HCT116 (cell line): ENCODE results near the gene KCNB1. TPM values are rescaled to one million over a fixed set of nuclear protein-coding genes. Genes with fewer than 3 reads are reported as not detected.

Experiments
- ATAC-seq: fragments of 200-7000 bp; cut with Tn5 transposase; 2 replicates; pipeline ENCODE4 v1.9.1; 2020; ENCODE audit warnings: mild to moderate bottlenecking, moderate library complexity
- BruUV-seq: library from RNA; stranded (reverse); fragments of 400-500 nt; replicated peaks from 2 replicates; lab custom pipeline; 2021; lab: Mats Ljungman, UMichigan
- CTCF ChIA-PET: fragments of 300-600 bp; sonication (Branson Sonifier 250); formaldehyde crosslinking; loops from one replicate; lab custom pipeline; 2021; ENCODE audit warnings: antibody characterized with exemption; lab: Charles Lee
- POLR2A ChIA-PET: fragments of 300-600, 350-600 bp; sonication (Branson Sonifier 250); formaldehyde crosslinking; loops from one replicate; lab custom pipeline; 2021; ENCODE audit warnings: antibody characterized with exemption; lab: Charles Lee
- RAD21 ChIA-PET, 2 experiments: fragments of 300-600 bp; sonication (Branson Sonifier 250); formaldehyde crosslinking; loops; one replicate each; lab custom pipeline; 2023; ENCODE audit warnings: low total read pairs in 2 of 2; ENCODE audit not compliant: uncharacterized antibody in 2 of 2, unreplicated experiment in 2 of 2, low non-redundant PET in 1 of 2; lab: Charles Lee
- DNase-seq: peaks from one replicate; pipeline ENCODE4 v3.0.0-alpha.2; 2010; ENCODE audit warnings: low read depth, low spot score
- H2AFZ ChIP-seq: fragments of 200-600 bp; shearing (Covaris generic), sonication (generic); 2 replicates; pipeline ENCODE4 v1.6.1; 2017; ENCODE audit warnings: low read depth, mixed run types, mixed read lengths, antibody characterized with exemption, low read length; ENCODE audit not compliant: poor library complexity, severe bottlenecking
- H3K27ac ChIP-seq: 2 replicates; pipeline ENCODE4 v1.5.1; 2012; ENCODE audit warnings: low read depth, low read length
- H3K27me3 ChIP-seq: fragments of 200-600 bp; sonication (generic); 2 replicates; pipeline ENCODE4 v1.6.1; 2016; ENCODE audit warnings: mixed run types, low read length, mixed read lengths; ENCODE audit not compliant: insufficient read depth
- H3K36me3 ChIP-seq, 2 experiments: fragments of 200-500 bp in 1 of 2; fragments of 200-600 bp in 1 of 2; sonication (Bioruptor generic) in 1 of 2; sonication (generic) in 1 of 2; 2 replicates each; pipeline versions ENCODE4 v1.5.1 to v1.6.1; 2014 to 2016; ENCODE audit warnings: low read length in 2 of 2, inconsistent platforms in 1 of 2, mixed read lengths in 1 of 2, mixed run types in 1 of 2; ENCODE audit not compliant: insufficient read depth in 2 of 2, control insufficient read depth in 1 of 2
- H3K4me1 ChIP-seq, 2 experiments: fragments of 200-600 bp in 1 of 2; sonication (generic) in 1 of 2; 2 replicates each; pipeline versions ENCODE4 v1.5.1 to v1.6.1; 2012 to 2017; ENCODE audit warnings: low read length in 2 of 2, inconsistent platforms in 1 of 2, mild to moderate bottlenecking in 1 of 2, mixed read lengths in 1 of 2, mixed run types in 1 of 2, moderate library complexity in 1 of 2; ENCODE audit not compliant: insufficient read depth in 2 of 2, control insufficient read depth in 1 of 2
- H3K4me2 ChIP-seq: fragments of 200-600 bp; sonication (generic); 2 replicates; pipeline ENCODE4 v1.6.1; 2017; ENCODE audit warnings: mixed run types, low read length, mixed read lengths
- H3K4me3 ChIP-seq, 2 experiments: fragments of 200-600 bp in 1 of 2; sonication (generic) in 1 of 2; replicated peaks in 1 of 2; 2 replicates each; pipeline ENCODE4 v1.5.1; 2011 to 2016; ENCODE audit warnings: low read length in 2 of 2, control low read depth in 1 of 2, low read depth in 1 of 2, mild to moderate bottlenecking in 1 of 2, mixed read lengths in 1 of 2, mixed run types in 1 of 2
- H3K79me2 ChIP-seq: fragments of 200-600 bp; sonication (generic); 2 replicates; pipeline ENCODE4 v1.6.1; 2017; ENCODE audit warnings: mild to moderate bottlenecking, mixed run types, low read length, moderate library complexity, mixed read lengths; ENCODE audit not compliant: insufficient read depth
- H3K9ac ChIP-seq: fragments of 200-600 bp; sonication (generic); 2 replicates; pipeline ENCODE4 v1.6.1; 2016; ENCODE audit warnings: low read length, mixed read lengths
- H3K9me2 ChIP-seq: fragments of 200-600 bp; sonication (generic), shearing (Covaris generic); 2 replicates; pipeline ENCODE4 v1.6.1; 2017; ENCODE audit warnings: mixed run types, mild to moderate bottlenecking, moderate library complexity; ENCODE audit not compliant: insufficient read depth
- H3K9me3 ChIP-seq, 2 experiments: fragments of 200-500 bp in 1 of 2; fragments of 200-600 bp in 1 of 2; sonication (Bioruptor generic) in 1 of 2; sonication (generic) in 1 of 2; 2 replicates each; pipeline ENCODE4 v1.6.1; 2014 to 2017; ENCODE audit warnings: low read length in 2 of 2, mixed read lengths in 2 of 2, inconsistent platforms in 1 of 2, low read depth in 1 of 2, mild to moderate bottlenecking in 1 of 2, mixed run types in 1 of 2, moderate library complexity in 1 of 2; ENCODE audit not compliant: control insufficient read depth in 1 of 2, insufficient read depth in 1 of 2
- H4K20me1 ChIP-seq: fragments of 200-600 bp; sonication (generic), shearing (Covaris generic); 2 replicates; pipeline ENCODE4 v1.6.1; 2017; ENCODE audit warnings: mixed run types, mild to moderate bottlenecking, moderate library complexity; ENCODE audit not compliant: insufficient read depth
- CEBPB ChIP-seq: IDR thresholded peaks from 2 replicates; pipeline ENCODE4 v1.6.1; 2012; ENCODE audit warnings: low read depth
- ELF1 ChIP-seq: IDR thresholded peaks from 2 replicates; pipeline ENCODE4 v1.6.1; 2012; ENCODE audit warnings: low read depth, borderline replicate concordance
- EZH2phosphoT487 ChIP-seq: fragments of 200-600 bp; IDR thresholded peaks from 2 replicates; pipeline ENCODE4 v1.6.1; 2018; ENCODE audit warnings: antibody characterized with exemption, borderline replicate concordance
- FOSL1 ChIP-seq: IDR thresholded peaks from 2 replicates; pipeline ENCODE4 v1.6.1; 2012; ENCODE audit warnings: low read depth
- JUND ChIP-seq: IDR thresholded peaks from 2 replicates; pipeline ENCODE4 v1.6.1; 2012
- POLR2A ChIP-seq: IDR thresholded peaks from 2 replicates; pipeline ENCODE4 v1.7.0; 2011; ENCODE audit warnings: borderline replicate concordance; ENCODE audit not compliant: insufficient read depth, insufficient read length; ENCODE audit errors: extremely low read depth
- POLR2AphosphoS5 ChIP-seq: IDR thresholded peaks from 2 replicates; pipeline ENCODE4 v1.6.1; 2011; ENCODE audit warnings: mild to moderate bottlenecking, low read depth, low read length, moderate library complexity
- RAD21 ChIP-seq: IDR thresholded peaks from 2 replicates; pipeline ENCODE4 v1.6.1; 2012; ENCODE audit warnings: low read depth, mild to moderate bottlenecking
- SIN3A ChIP-seq: IDR thresholded peaks from 2 replicates; pipeline ENCODE4 v1.6.1; 2012; ENCODE audit warnings: low read depth
- YY1 ChIP-seq: IDR thresholded peaks from 2 replicates; pipeline ENCODE4 v1.6.1; 2011; ENCODE audit warnings: low read length, low read depth, moderate library complexity, mild to moderate bottlenecking; ENCODE audit not compliant: insufficient replicate concordance; ENCODE audit errors: extremely low read depth
- ZFX ChIP-seq: fragments of 450-650 bp; IDR thresholded peaks from 2 replicates; pipeline ENCODE4 v1.6.1; 2017
- ZNF274 ChIP-seq: fragments of 200-500 bp; sonication (Bioruptor generic); IDR thresholded peaks from 2 replicates; pipeline ENCODE4 v1.6.1; 2014; ENCODE audit warnings: mild to moderate bottlenecking, low read depth, low read length, inconsistent platforms
- intact Hi-C: fragments of 100-400 bp; cut with micrococcal nuclease; formaldehyde crosslinking; loops from 2 replicates; pipeline ENCODE4 v1.10.0; 2022
- total RNA-seq: library from RNA; stranded (reverse); gene quantifications from one replicate; pipeline ENCODE4 v1.2.1, GENCODE V29; 2021; ENCODE audit not compliant: unreplicated experiment
- TF ChIP-seq, protein P1 (sequence below): IDR thresholded peaks from 2 replicates; pipeline ENCODE4 v1.6.1; 2012; ENCODE audit warnings: low read depth
- TF ChIP-seq, protein P2 (sequence below): IDR thresholded peaks from 2 replicates; pipeline ENCODE4 v1.6.1; 2012
- TF ChIP-seq, protein P3 (sequence below), 3 experiments: fragments of 200-600 bp in 1 of 3; sonication (generic) in 1 of 3; IDR thresholded peaks in 2 of 3; conservative IDR thresholded peaks in 1 of 3; 2 replicates each; pipeline ENCODE4 v1.5.1; 2012 to 2017; ENCODE audit warnings: low read depth in 2 of 3, low read length in 2 of 3, antibody characterized with exemption in 1 of 3, borderline replicate concordance in 1 of 3, control low read depth in 1 of 3, mild to moderate bottlenecking in 1 of 3, mixed read lengths in 1 of 3, mixed run types in 1 of 3, moderate library complexity in 1 of 3; ENCODE audit not compliant: insufficient read depth in 1 of 3
- TF ChIP-seq, protein P4 (sequence below): IDR thresholded peaks from 2 replicates; pipeline ENCODE4 v1.6.1; 2012

KCNB1 gene
- total RNA-seq, 1 experiment from 2014 or later: 0.79 TPM

DNA sequence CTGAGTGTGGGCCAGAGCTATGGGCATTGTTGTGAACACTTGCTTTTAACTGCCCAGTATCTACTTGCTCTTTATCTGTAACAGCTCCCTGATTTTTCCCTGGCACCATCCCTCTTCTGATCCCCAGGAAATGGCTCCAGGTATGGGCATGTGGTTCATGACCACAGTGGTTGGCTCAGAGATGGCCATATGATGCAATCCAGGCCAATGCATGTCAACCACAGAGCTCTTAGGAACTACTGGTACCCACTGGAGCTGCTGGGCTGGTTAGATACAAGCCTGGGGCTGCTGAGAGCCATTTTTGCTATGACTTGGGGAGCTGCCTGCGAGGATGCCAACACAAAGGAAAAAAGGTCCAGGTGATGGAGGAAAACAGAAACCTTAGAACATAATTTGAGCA lies 55.6 kb downstream of the KCNB1 start:
- ATAC-seq: no peak
- POLR2A ChIA-PET: no interaction called here
- RAD21 ChIA-PET: no interaction called here
- H3K79me2 ChIP-seq: no peaks in the 10 kb centered on the region
- H3K9ac ChIP-seq: no peak overlapping the region
- CTCF ChIA-PET: no interaction called here
- H3K27ac ChIP-seq: no peak overlapping the region
- H3K4me3 ChIP-seq: no peak overlapping the region
- H3K9me2 ChIP-seq: no peaks in the 10 kb centered on the region
- H2AFZ ChIP-seq: no peak overlapping the region
- H3K36me3 ChIP-seq: no peaks in the 10 kb centered on the region
- TF ChIP-seq POLR2A (no peak), CEBPB (peak; percentile 53; the same call in 1 of the 2 replicates), EZH2phosphoT487 (no peak), JUND (no peak)
- intact Hi-C loops: no loop called here
- no peak for DNase-seq
- no peaks in the 10 kb centered on the region for H3K9me3 ChIP-seq
- H4K20me1 ChIP-seq: no peaks in the 10 kb centered on the region
- peaks cover 13% of the 10 kb centered on the region; the same call in 1 of the 2 replicates for H3K27me3 ChIP-seq
- no TSS peak for BruUV-seq
- no peaks in the 10 kb centered on the region for H3K4me1 ChIP-seq
- no peak overlapping the region for H3K4me2 ChIP-seq

DNA sequence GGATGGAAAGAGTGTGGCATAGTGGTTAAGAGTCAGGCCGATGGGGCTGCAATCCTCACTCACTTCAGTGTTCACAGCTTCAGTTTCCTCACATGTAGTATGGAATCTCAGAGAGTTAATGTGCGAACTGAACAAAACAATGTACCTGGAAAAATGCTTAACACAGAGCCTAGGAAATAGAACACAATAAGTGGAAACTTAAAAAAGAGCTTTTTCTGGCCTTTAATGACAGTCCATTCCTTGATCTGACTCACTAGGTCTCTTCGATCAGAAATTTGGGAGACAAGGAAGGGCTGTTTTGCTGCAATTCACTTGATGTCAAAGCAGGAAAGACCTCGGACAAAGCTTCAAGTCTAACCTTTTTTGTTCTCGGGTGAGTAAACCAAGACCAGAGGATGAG lies 56.1 kb downstream of the KCNB1 start:
- Histone ChIP-seq H2AFZ (no peak overlapping the region), H3K27me3 (peaks cover 9% of the 10 kb centered on the region; the same call in 1 of the 2 replicates), H3K9me3 (no peaks in the 10 kb centered on the region), H3K9ac (no peak overlapping the region), H3K79me2 (no peaks in the 10 kb centered on the region), H3K4me1 (no peaks in the 10 kb centered on the region), H4K20me1 (no peaks in the 10 kb centered on the region), H3K4me3 (no peak overlapping the region), H3K27ac (no peak overlapping the region), H3K9me2 (no peaks in the 10 kb centered on the region), H3K4me2 (no peak overlapping the region), H3K36me3 (no peaks in the 10 kb centered on the region)
- ChIA-PET RAD21 (no interaction called here), CTCF (no interaction called here), POLR2A (no interaction called here)
- BruUV-seq: no TSS peak
- intact Hi-C loops: no loop called here
- DNase-seq (no peak), ATAC-seq (no peak)
- no peak for TF ChIP-seq ELF1
- TF ChIP-seq EZH2phosphoT487: no peak
- TF ChIP-seq, protein P1, sequence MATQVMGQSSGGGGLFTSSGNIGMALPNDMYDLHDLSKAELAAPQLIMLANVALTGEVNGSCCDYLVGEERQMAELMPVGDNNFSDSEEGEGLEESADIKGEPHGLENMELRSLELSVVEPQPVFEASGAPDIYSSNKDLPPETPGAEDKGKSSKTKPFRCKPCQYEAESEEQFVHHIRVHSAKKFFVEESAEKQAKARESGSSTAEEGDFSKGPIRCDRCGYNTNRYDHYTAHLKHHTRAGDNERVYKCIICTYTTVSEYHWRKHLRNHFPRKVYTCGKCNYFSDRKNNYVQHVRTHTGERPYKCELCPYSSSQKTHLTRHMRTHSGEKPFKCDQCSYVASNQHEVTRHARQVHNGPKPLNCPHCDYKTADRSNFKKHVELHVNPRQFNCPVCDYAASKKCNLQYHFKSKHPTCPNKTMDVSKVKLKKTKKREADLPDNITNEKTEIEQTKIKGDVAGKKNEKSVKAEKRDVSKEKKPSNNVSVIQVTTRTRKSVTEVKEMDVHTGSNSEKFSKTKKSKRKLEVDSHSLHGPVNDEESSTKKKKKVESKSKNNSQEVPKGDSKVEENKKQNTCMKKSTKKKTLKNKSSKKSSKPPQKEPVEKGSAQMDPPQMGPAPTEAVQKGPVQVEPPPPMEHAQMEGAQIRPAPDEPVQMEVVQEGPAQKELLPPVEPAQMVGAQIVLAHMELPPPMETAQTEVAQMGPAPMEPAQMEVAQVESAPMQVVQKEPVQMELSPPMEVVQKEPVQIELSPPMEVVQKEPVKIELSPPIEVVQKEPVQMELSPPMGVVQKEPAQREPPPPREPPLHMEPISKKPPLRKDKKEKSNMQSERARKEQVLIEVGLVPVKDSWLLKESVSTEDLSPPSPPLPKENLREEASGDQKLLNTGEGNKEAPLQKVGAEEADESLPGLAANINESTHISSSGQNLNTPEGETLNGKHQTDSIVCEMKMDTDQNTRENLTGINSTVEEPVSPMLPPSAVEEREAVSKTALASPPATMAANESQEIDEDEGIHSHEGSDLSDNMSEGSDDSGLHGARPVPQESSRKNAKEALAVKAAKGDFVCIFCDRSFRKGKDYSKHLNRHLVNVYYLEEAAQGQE: no peak
- no peak for TF ChIP-seq SIN3A
- no peak for TF ChIP-seq POLR2AphosphoS5
- TF ChIP-seq JUND: no peak
- TF ChIP-seq, protein P2, sequence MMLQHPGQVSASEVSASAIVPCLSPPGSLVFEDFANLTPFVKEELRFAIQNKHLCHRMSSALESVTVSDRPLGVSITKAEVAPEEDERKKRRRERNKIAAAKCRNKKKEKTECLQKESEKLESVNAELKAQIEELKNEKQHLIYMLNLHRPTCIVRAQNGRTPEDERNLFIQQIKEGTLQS: no peak
- TF ChIP-seq ZFX: no peak
- TF ChIP-seq, protein P3, sequence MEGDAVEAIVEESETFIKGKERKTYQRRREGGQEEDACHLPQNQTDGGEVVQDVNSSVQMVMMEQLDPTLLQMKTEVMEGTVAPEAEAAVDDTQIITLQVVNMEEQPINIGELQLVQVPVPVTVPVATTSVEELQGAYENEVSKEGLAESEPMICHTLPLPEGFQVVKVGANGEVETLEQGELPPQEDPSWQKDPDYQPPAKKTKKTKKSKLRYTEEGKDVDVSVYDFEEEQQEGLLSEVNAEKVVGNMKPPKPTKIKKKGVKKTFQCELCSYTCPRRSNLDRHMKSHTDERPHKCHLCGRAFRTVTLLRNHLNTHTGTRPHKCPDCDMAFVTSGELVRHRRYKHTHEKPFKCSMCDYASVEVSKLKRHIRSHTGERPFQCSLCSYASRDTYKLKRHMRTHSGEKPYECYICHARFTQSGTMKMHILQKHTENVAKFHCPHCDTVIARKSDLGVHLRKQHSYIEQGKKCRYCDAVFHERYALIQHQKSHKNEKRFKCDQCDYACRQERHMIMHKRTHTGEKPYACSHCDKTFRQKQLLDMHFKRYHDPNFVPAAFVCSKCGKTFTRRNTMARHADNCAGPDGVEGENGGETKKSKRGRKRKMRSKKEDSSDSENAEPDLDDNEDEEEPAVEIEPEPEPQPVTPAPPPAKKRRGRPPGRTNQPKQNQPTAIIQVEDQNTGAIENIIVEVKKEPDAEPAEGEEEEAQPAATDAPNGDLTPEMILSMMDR (IDR thresholded peaks at IDR 0.05 in 2 of 3, conservative IDR thresholded peaks at IDR 0.05 in 1 of 3; ENCODE audit: borderline replicate concordance in 1 of 3, insufficient read depth in 1 of 3, low read depth in 2 of 3, low read length in 2 of 3): no peak
- TF ChIP-seq, protein P4, sequence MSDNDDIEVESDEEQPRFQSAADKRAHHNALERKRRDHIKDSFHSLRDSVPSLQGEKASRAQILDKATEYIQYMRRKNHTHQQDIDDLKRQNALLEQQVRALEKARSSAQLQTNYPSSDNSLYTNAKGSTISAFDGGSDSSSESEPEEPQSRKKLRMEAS: no peak
- no peak for TF ChIP-seq ZNF274
- no peak for TF ChIP-seq YY1
- no peak for TF ChIP-seq POLR2A
- no peak for TF ChIP-seq CEBPB
- TF ChIP-seq RAD21: no peak
- TF ChIP-seq FOSL1: no peak
